Measurements from ENCODE around the gene CALR.
"Not testable (repeated sequence)": the region's sequence is repeated elsewhere in the genome, so short reads cannot be mapped to it uniquely, and the experiment has no call there.

CALR gene

GRCh38 chr19:12945479-12946091 is 7.2 kb downstream of the CALR start, which contains the start of gene RAD23A:
Gene RAD23A (plus strand): TSS chr19:12945862. CDS start chr19:12945949, 87 bp downstream.
- Histone ChIP-seq H3K27ac (ENCODE audit: low read length) (no peak within 1 kb of the TSS), H3K27me3 (ENCODE audit: control insufficient read depth, insufficient read depth, low read length) (no peaks in the 10 kb centered on the region), H3K4me3 (ENCODE audit: low read length) (peak within 1 kb of the TSS; percentile 79; the same call in 1 of the 2 replicates), H3K9me3 (ENCODE audit: control insufficient read depth, insufficient read depth, low read length) (no peaks in the 10 kb centered on the region), H3K36me3 (ENCODE audit: control insufficient read depth, insufficient read depth, low read length) (peaks cover 43% of the 10 kb centered on the region), H3K4me1 (ENCODE audit: control insufficient read depth, insufficient read depth, low read length) (no peaks in the 10 kb centered on the region)
- no CpG with 5 or more reads among the region's 62 CpGs for WGBS (ENCODE audit: insufficient coverage, insufficient read length)
- DNase-seq (ENCODE audit: low read depth, low spot score) = peak; percentile 95

- Histone ChIP-seq H3K4me1 (ENCODE audit: control insufficient read depth, insufficient read depth, low read length) (no peaks in the 10 kb centered on the region), H3K9me3 (ENCODE audit: control insufficient read depth, insufficient read depth, low read length) (no peaks in the 10 kb centered on the region), H3K4me3 (ENCODE audit: low read length) (peak overlapping the region; percentile 79; the same call in 1 of the 2 replicates), H3K36me3 (ENCODE audit: control insufficient read depth, insufficient read depth, low read length) (peaks cover 41% of the 10 kb centered on the region), H3K27ac (ENCODE audit: low read length) (no peak overlapping the region), H3K27me3 (ENCODE audit: control insufficient read depth, insufficient read depth, low read length) (no peaks in the 10 kb centered on the region)
- WGBS (ENCODE audit: insufficient coverage, insufficient read length) = no CpG with 5 or more reads among the region's 40 CpGs
- no peak for DNase-seq (ENCODE audit: low read depth, low spot score)
Measured at GRCh38 chr19:12946092-12946721, 7.8 kb downstream of the CALR start.

- Histone ChIP-seq H3K4me1 (ENCODE audit: control insufficient read depth, insufficient read depth, low read length) (no peaks in the 10 kb centered on the region), H3K9me3 (ENCODE audit: control insufficient read depth, insufficient read depth, low read length) (no peaks in the 10 kb centered on the region), H3K27ac (ENCODE audit: low read length) (no peak overlapping the region), H3K4me3 (ENCODE audit: low read length) (peak overlapping the region; percentile 79; the same call in 1 of the 2 replicates), H3K36me3 (ENCODE audit: control insufficient read depth, insufficient read depth, low read length) (peaks cover 38% of the 10 kb centered on the region), H3K27me3 (ENCODE audit: control insufficient read depth, insufficient read depth, low read length) (no peaks in the 10 kb centered on the region)
- no CpG with 5 or more reads among the region's 14 CpGs for WGBS (ENCODE audit: insufficient coverage, insufficient read length)
- DNase-seq (ENCODE audit: low read depth, low spot score) = no peak
Measured at GRCh38 chr19:12946731-12947496, 8.5 kb downstream of the CALR start.

- Histone ChIP-seq H3K27ac (ENCODE audit: low read length) (no peak overlapping the region), H3K4me3 (ENCODE audit: low read length) (no peak overlapping the region), H3K9me3 (ENCODE audit: control insufficient read depth, insufficient read depth, low read length) (no peaks in the 10 kb centered on the region), H3K27me3 (ENCODE audit: control insufficient read depth, insufficient read depth, low read length) (no peaks in the 10 kb centered on the region), H3K36me3 (ENCODE audit: control insufficient read depth, insufficient read depth, low read length) (peaks cover 37% of the 10 kb centered on the region), H3K4me1 (ENCODE audit: control insufficient read depth, insufficient read depth, low read length) (no peaks in the 10 kb centered on the region)
- no CpG with 5 or more reads among the region's 28 CpGs for WGBS (ENCODE audit: insufficient coverage, insufficient read length)
- DNase-seq (ENCODE audit: low read depth, low spot score) = no peak
Measured at GRCh38 chr19:12947702-12948611, 9.5 kb downstream of the CALR start.

GRCh38 chr19:12948612-12949362 is 10.4 kb downstream of the CALR start:
- H3K27me3 ChIP-seq (ENCODE audit: control insufficient read depth, insufficient read depth, low read length) = no peaks in the 10 kb centered on the region
- WGBS (ENCODE audit: insufficient coverage, insufficient read length) = no CpG with 5 or more reads among the region's 30 CpGs
- H3K4me1 ChIP-seq (ENCODE audit: control insufficient read depth, insufficient read depth, low read length) = no peaks in the 10 kb centered on the region
- no peak for DNase-seq (ENCODE audit: low read depth, low spot score)
- no peak overlapping the region for H3K4me3 ChIP-seq (ENCODE audit: low read length)
- peaks cover 35% of the 10 kb centered on the region for H3K36me3 ChIP-seq (ENCODE audit: control insufficient read depth, insufficient read depth, low read length)
- H3K27ac ChIP-seq (ENCODE audit: low read length) = no peak overlapping the region
- no peaks in the 10 kb centered on the region for H3K9me3 ChIP-seq (ENCODE audit: control insufficient read depth, insufficient read depth, low read length)

- Histone ChIP-seq H3K36me3 (ENCODE audit: control insufficient read depth, insufficient read depth, low read length) (peaks cover 40% of the 10 kb centered on the region), H3K4me1 (ENCODE audit: control insufficient read depth, insufficient read depth, low read length) (no peaks in the 10 kb centered on the region), H3K9me3 (ENCODE audit: control insufficient read depth, insufficient read depth, low read length) (no peaks in the 10 kb centered on the region), H3K27ac (ENCODE audit: low read length) (no peak overlapping the region), H3K27me3 (ENCODE audit: control insufficient read depth, insufficient read depth, low read length) (no peaks in the 10 kb centered on the region), H3K4me3 (ENCODE audit: low read length) (no peak overlapping the region)
- no peak for DNase-seq (ENCODE audit: low read depth, low spot score)
- WGBS (ENCODE audit: insufficient coverage, insufficient read length) = no CpG with 5 or more reads among the region's 16 CpGs
Measured at GRCh38 chr19:12949363-12950283, 11.2 kb downstream of the CALR start.

- peaks cover 39% of the 10 kb centered on the region for H3K36me3 ChIP-seq (ENCODE audit: control insufficient read depth, insufficient read depth, low read length)
Measured at GRCh38 chr19:12952050-12952449, 13.6 kb downstream of the CALR start.

GRCh38 chr19:12952488-12953137 is 14.2 kb downstream of the CALR start:
- WGBS (ENCODE audit: insufficient coverage, insufficient read length) = no CpG with 5 or more reads among the region's 12 CpGs
- Histone ChIP-seq H3K9me3 (ENCODE audit: control insufficient read depth, insufficient read depth, low read length) (no peaks in the 10 kb centered on the region), H3K27me3 (ENCODE audit: control insufficient read depth, insufficient read depth, low read length) (no peaks in the 10 kb centered on the region), H3K4me3 (ENCODE audit: low read length) (no peak overlapping the region), H3K36me3 (ENCODE audit: control insufficient read depth, insufficient read depth, low read length) (peaks cover 39% of the 10 kb centered on the region), H3K27ac (ENCODE audit: low read length) (no peak overlapping the region), H3K4me1 (ENCODE audit: control insufficient read depth, insufficient read depth, low read length) (0 out of 2 replicates have a peak, but pooled peaks cover 2% of the 10 kb centered on the region)
- DNase-seq (ENCODE audit: low read depth, low spot score) = no peak

More at GRCh38 chr19:12952050-12952449, 13.6 kb downstream of the CALR start:
- DNase-seq (ENCODE audit: low read depth, low spot score); H3K4me1 ChIP-seq (ENCODE audit: control insufficient read depth, insufficient read depth, low read length); H3K27me3 ChIP-seq (ENCODE audit: control insufficient read depth, insufficient read depth, low read length); H3K4me3 ChIP-seq (ENCODE audit: low read length); H3K9me3 ChIP-seq (ENCODE audit: control insufficient read depth, insufficient read depth, low read length); H3K27ac ChIP-seq (ENCODE audit: low read length): not testable (repeated sequence)
- WGBS (ENCODE audit: insufficient coverage, insufficient read length) = no CpG with 5 or more reads among the region's 6 CpGs
